ENCODE measurements around the gene SGCE.
A peak's percentile ranks its signal among the peaks of the same experiment; 100 is the strongest.

Gene SGCE

DNA sequence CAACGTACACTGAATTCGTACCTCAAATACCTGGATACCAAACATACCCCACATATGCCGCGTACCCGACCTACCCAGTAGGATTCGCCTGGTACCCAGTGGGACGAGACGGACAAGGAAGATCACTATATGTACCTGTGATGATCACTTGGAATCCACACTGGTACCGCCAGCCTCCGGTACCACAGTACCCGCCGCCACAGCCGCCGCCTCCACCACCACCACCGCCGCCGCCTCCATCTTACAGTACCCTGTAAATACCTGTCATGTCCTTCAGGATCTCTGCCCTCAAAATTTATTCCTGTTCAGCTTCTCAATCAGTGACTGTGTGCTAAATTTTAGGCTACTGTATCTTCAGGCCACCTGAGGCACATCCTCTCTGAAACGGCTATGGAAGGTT, 9.5 kb upstream of the SGCE start:
- Histone ChIP-seq H3K9me3 (ENCODE audit: insufficient read depth, low read depth, low read length) (no peaks in the 10 kb centered on the region; the same call in 1 of the 2 replicates), H3K79me2 (ENCODE audit: insufficient read depth, low read length) (no peaks in the 10 kb centered on the region), H3K36me3 (ENCODE audit: insufficient read depth, low read length) (no peaks in the 10 kb centered on the region), H2AFZ (ENCODE audit: low read length) (no peak overlapping the region), H3K27me3 (ENCODE audit: insufficient read depth, low read length, poor library complexity, severe bottlenecking) (no peaks in the 10 kb centered on the region), H3K9ac (ENCODE audit: low read depth, low read length, poor library complexity, severe bottlenecking) (no peak overlapping the region), H3F3A (ENCODE audit: low read depth) (no peaks in the 10 kb centered on the region), H3K4me1 (ENCODE audit: insufficient read depth, low read length, poor library complexity, severe bottlenecking) (peaks cover 22% of the 10 kb centered on the region), H4K20me1 (ENCODE audit: insufficient read depth, low read length, poor library complexity, severe bottlenecking) (no peaks in the 10 kb centered on the region), H3K4me2 (ENCODE audit: low read depth, low read length, poor library complexity, severe bottlenecking) (no peak overlapping the region), H3K4me3 (ENCODE audit: low read length, poor library complexity, severe bottlenecking) (no peak overlapping the region), H3K9me2 (replicated peaks; ENCODE audit: low read depth, low read length) (no peaks in the 10 kb centered on the region)
- no peak for TF ChIP-seq EZH2phosphoT487 (IDR thresholded peaks at IDR 0.05; ENCODE audit: borderline replicate concordance)
- TF ChIP-seq, protein P1, sequence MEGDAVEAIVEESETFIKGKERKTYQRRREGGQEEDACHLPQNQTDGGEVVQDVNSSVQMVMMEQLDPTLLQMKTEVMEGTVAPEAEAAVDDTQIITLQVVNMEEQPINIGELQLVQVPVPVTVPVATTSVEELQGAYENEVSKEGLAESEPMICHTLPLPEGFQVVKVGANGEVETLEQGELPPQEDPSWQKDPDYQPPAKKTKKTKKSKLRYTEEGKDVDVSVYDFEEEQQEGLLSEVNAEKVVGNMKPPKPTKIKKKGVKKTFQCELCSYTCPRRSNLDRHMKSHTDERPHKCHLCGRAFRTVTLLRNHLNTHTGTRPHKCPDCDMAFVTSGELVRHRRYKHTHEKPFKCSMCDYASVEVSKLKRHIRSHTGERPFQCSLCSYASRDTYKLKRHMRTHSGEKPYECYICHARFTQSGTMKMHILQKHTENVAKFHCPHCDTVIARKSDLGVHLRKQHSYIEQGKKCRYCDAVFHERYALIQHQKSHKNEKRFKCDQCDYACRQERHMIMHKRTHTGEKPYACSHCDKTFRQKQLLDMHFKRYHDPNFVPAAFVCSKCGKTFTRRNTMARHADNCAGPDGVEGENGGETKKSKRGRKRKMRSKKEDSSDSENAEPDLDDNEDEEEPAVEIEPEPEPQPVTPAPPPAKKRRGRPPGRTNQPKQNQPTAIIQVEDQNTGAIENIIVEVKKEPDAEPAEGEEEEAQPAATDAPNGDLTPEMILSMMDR (conservative IDR thresholded peaks at IDR 0.05; ENCODE audit: low read length): no peak

DNA sequence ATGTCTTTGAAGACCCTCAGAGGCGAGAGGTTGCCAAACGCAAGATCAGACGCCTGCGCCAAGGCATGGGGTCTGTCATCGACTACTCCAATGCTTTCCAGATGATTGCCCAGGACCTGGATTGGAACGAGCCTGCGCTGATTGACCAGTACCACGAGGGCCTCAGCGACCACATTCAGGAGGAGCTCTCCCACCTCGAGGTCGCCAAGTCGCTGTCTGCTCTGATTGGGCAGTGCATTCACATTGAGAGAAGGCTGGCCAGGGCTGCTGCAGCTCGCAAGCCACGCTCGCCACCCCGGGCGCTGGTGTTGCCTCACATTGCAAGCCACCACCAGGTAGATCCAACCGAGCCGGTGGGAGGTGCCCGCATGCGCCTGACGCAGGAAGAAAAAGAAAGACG, 8.1 kb upstream of the SGCE start:
- Histone ChIP-seq H3K9me2 (replicated peaks; ENCODE audit: low read depth, low read length) (no peaks in the 10 kb centered on the region), H3K4me3 (ENCODE audit: low read length, poor library complexity, severe bottlenecking) (no peak overlapping the region), H4K20me1 (ENCODE audit: insufficient read depth, low read length, poor library complexity, severe bottlenecking) (no peaks in the 10 kb centered on the region), H3K4me2 (ENCODE audit: low read depth, low read length, poor library complexity, severe bottlenecking) (no peak overlapping the region), H2AFZ (ENCODE audit: low read length) (no peak overlapping the region), H3F3A (ENCODE audit: low read depth) (no peaks in the 10 kb centered on the region), H3K9ac (ENCODE audit: low read depth, low read length, poor library complexity, severe bottlenecking) (no peak overlapping the region), H3K79me2 (ENCODE audit: insufficient read depth, low read length) (no peaks in the 10 kb centered on the region), H3K9me3 (ENCODE audit: insufficient read depth, low read depth, low read length) (no peaks in the 10 kb centered on the region; the same call in 1 of the 2 replicates), H3K4me1 (ENCODE audit: insufficient read depth, low read length, poor library complexity, severe bottlenecking) (peaks cover 27% of the 10 kb centered on the region), H3K36me3 (ENCODE audit: insufficient read depth, low read length) (no peaks in the 10 kb centered on the region), H3K27me3 (ENCODE audit: insufficient read depth, low read length, poor library complexity, severe bottlenecking) (no peaks in the 10 kb centered on the region)
- TF ChIP-seq, protein P1 (conservative IDR thresholded peaks at IDR 0.05; ENCODE audit: low read length): no peak
- TF ChIP-seq EZH2phosphoT487 (IDR thresholded peaks at IDR 0.05; ENCODE audit: borderline replicate concordance): no peak

DNA sequence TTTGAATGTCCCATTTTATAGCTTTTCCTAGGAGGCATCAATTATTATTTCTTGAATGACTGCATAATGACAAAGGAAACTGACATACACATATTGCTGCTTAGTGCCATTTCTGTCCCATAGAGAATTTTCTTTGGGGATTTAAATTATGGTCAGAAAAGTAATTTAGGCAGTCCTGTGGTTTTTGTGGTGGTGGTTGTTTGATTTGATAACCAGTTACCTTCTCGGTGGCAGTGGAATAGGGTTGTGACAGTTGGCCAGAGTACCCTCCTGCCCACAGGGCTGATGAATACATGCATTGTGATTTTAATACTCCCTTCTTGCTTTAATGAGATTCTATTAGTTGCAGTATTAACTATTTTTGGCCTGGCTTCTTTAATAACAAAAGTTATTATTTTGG, 6.6 kb upstream of the SGCE start:
- Histone ChIP-seq H3K79me2 (ENCODE audit: insufficient read depth, low read length) (no peaks in the 10 kb centered on the region), H3K4me2 (ENCODE audit: low read depth, low read length, poor library complexity, severe bottlenecking) (peak overlapping the region; percentile 14)
- TF ChIP-seq EZH2phosphoT487 (IDR thresholded peaks at IDR 0.05; ENCODE audit: borderline replicate concordance): peak; percentile 63
- TF ChIP-seq, protein P1 (conservative IDR thresholded peaks at IDR 0.05; ENCODE audit: low read length): no peak

More for the DNA sequence above, 6.6 kb upstream of the SGCE start:
- Histone ChIP-seq H2AFZ (ENCODE audit: low read length) (no peak overlapping the region), H3K4me1 (ENCODE audit: insufficient read depth, low read length, poor library complexity, severe bottlenecking) (peaks cover 27% of the 10 kb centered on the region), H3K9me2 (replicated peaks; ENCODE audit: low read depth, low read length) (no peaks in the 10 kb centered on the region), H3F3A (ENCODE audit: low read depth) (no peaks in the 10 kb centered on the region), H3K9me3 (ENCODE audit: insufficient read depth, low read depth, low read length) (no peaks in the 10 kb centered on the region; the same call in 1 of the 2 replicates), H3K27me3 (ENCODE audit: insufficient read depth, low read length, poor library complexity, severe bottlenecking) (no peaks in the 10 kb centered on the region), H3K4me3 (ENCODE audit: low read length, poor library complexity, severe bottlenecking) (no peak overlapping the region), H4K20me1 (ENCODE audit: insufficient read depth, low read length, poor library complexity, severe bottlenecking) (no peaks in the 10 kb centered on the region), H3K36me3 (ENCODE audit: insufficient read depth, low read length) (no peaks in the 10 kb centered on the region), H3K9ac (ENCODE audit: low read depth, low read length, poor library complexity, severe bottlenecking) (no peak overlapping the region)

Measured in Loucy (cell line).